Measurements from ENCODE around the gene OLFM1.

- TF ChIP-seq CTCF (IDR thresholded peaks at IDR 0.05 in 4 of 5, conservative IDR thresholded peaks at IDR 0.05 in 1 of 5): no peak
- no peak for TF ChIP-seq POLR2A (IDR thresholded peaks at IDR 0.05)
These were observed 53.8 kb downstream of the OLFM1 start for GRCh38 chr9:135141183-135141774.

Measured in gastrocnemius medialis (tissue), 4 donors.